ENCODE data around the gene HEY2.

DNA sequence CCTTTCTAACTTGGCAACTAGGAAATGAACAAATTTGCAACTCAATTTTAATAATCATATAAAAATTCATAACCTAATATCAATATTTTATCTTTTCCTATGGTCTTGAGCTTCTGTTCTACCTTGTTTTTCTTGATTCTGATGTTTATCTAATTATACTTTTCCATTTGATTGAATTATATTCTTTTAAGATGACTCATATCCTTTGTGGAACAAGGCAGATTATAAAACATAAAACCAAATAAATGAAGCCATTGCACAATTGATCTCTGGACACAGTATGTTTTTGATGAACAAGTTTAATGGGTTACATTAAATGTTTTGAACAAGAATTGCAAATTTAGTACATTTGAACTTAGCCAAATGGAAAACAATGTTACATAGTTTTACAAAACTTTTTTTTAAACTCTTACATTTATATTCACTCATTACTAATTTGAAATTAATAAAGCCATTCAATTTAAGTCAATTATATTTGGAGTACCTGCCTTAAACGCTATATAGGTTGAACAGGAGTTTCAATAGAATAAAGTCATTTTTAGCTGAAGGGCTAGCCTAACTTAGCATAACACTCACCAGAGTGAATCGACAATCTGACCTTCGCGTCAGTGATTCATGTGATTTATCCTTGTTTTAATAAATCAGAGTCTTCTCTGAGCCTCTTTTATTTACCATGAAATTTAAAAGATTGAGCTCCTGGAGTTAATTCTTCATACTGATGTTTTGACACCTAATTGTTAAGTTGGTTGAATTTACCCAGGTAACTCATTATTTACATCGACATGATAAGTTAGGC lies 45.1 kb downstream of the HEY2 start:
- TF ChIP-seq, protein P1, sequence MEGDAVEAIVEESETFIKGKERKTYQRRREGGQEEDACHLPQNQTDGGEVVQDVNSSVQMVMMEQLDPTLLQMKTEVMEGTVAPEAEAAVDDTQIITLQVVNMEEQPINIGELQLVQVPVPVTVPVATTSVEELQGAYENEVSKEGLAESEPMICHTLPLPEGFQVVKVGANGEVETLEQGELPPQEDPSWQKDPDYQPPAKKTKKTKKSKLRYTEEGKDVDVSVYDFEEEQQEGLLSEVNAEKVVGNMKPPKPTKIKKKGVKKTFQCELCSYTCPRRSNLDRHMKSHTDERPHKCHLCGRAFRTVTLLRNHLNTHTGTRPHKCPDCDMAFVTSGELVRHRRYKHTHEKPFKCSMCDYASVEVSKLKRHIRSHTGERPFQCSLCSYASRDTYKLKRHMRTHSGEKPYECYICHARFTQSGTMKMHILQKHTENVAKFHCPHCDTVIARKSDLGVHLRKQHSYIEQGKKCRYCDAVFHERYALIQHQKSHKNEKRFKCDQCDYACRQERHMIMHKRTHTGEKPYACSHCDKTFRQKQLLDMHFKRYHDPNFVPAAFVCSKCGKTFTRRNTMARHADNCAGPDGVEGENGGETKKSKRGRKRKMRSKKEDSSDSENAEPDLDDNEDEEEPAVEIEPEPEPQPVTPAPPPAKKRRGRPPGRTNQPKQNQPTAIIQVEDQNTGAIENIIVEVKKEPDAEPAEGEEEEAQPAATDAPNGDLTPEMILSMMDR (IDR thresholded peaks at IDR 0.05; ENCODE audit: low read length), result no peak
- no peak for TF ChIP-seq EZH2 (optimal IDR thresholded peaks at IDR 0.05; ENCODE audit: low read depth, low read length)
